Activated CD8-positive, alpha-beta memory T cell treated with anti-CD3 and anti-CD28 coated beads, Interleukin-2, amount 50 U/mL, for 24 hours (primary cell): ENCODE measurements around the gene LDAH.
"Not testable (repeated sequence)": the region's sequence is repeated elsewhere in the genome, so short reads cannot be mapped to it uniquely, and the experiment has no call there.

ENCODE experiments used
- DNase-seq: peaks from one replicate; pipeline ENCODE4 v3.0.0-alpha.2; 2020; ENCODE audit errors: extremely low read depth

Gene LDAH

GRCh38 chr2:20723543-20723942, 99.4 kb downstream of the LDAH start:
- no peak for DNase-seq

GRCh38 chr2:20722592-20723240, 100.2 kb downstream of the LDAH start:
- no peak for DNase-seq

- DNase-seq: no peak
Measured at GRCh38 chr2:20717641-20718040, 105.3 kb downstream of the LDAH start.

GRCh38 chr2:20716164-20716563, 106.7 kb downstream of the LDAH start:
- DNase-seq: not testable (repeated sequence)

- DNase-seq: not testable (repeated sequence)
Measured at GRCh38 chr2:20714412-20714811, 108.5 kb downstream of the LDAH start.

- DNase-seq: not testable (repeated sequence)
Measured at GRCh38 chr2:20713585-20713984, 109.3 kb downstream of the LDAH start.

- not testable (repeated sequence) for DNase-seq
Measured at GRCh38 chr2:20711641-20712040, 111.3 kb downstream of the LDAH start.

GRCh38 chr2:20707601-20708000, 115.3 kb downstream of the LDAH start:
- DNase-seq: no peak

GRCh38 chr2:20706786-20707185, 116.1 kb downstream of the LDAH start:
- DNase-seq: no peak

GRCh38 chr2:20706217-20706616, 116.7 kb downstream of the LDAH start:
- no peak for DNase-seq

- DNase-seq: no peak
Measured at GRCh38 chr2:20704886-20705285, 118.0 kb downstream of the LDAH start.

- no peak for DNase-seq
Measured at GRCh38 chr2:20702563-20702962, 120.3 kb downstream of the LDAH start.

GRCh38 chr2:20698916-20699613, 123.8 kb downstream of the LDAH start:
- no peak for DNase-seq

- no peak for DNase-seq
Measured at GRCh38 chr2:20697322-20697934, 125.5 kb downstream of the LDAH start.

GRCh38 chr2:20696366-20696765, 126.5 kb downstream of the LDAH start:
- no peak for DNase-seq

- no peak for DNase-seq
Measured at GRCh38 chr2:20693317-20693716, 129.6 kb downstream of the LDAH start.

- no peak for DNase-seq
Measured at GRCh38 chr2:20692081-20692480, 130.8 kb downstream of the LDAH start.

- DNase-seq: no peak
Measured at GRCh38 chr2:20691076-20691734, 131.7 kb downstream of the LDAH start.

- no peak for DNase-seq
Measured at GRCh38 chr2:20689428-20690264, 133.3 kb downstream of the LDAH start.

GRCh38 chr2:20687260-20687832, 135.6 kb downstream of the LDAH start:
- DNase-seq: no peak

- no peak for DNase-seq
Measured at GRCh38 chr2:20684581-20685063, 138.3 kb downstream of the LDAH start.
